ENCODE results near the gene PSORS1C2. TPM values are rescaled to one million over a fixed set of nuclear protein-coding genes. Genes with fewer than 3 reads are reported as not detected.

PSORS1C2 gene
- total RNA-seq, 1 experiment from 2014 or later, result not detected

- Histone ChIP-seq H3K27ac (ENCODE audit: low read length) (no peak overlapping the region), H3K4me2 (ENCODE audit: low read depth, low read length, poor library complexity, severe bottlenecking) (no peak overlapping the region), H3K4me1 (ENCODE audit: low read length) (no peaks in the 10 kb centered on the region), H3K4me3 (ENCODE audit: low read length) (no peak overlapping the region), H3K27me3 (ENCODE audit: low read length) (no peaks in the 10 kb centered on the region), H3K36me3 (ENCODE audit: insufficient read depth, low read length) (no peaks in the 10 kb centered on the region), H3K9ac (ENCODE audit: low read length) (no peak overlapping the region), H4K20me1 (ENCODE audit: insufficient read depth, low read depth, low read length) (no peaks in the 10 kb centered on the region), H3K79me2 (ENCODE audit: low read length) (no peaks in the 10 kb centered on the region), H2AFZ (ENCODE audit: low read length) (no peak overlapping the region), H3K9me3 (ENCODE audit: low read length) (no peaks in the 10 kb centered on the region), H3K9me2 (replicated peaks; ENCODE audit: insufficient read depth, low read length) (no peaks in the 10 kb centered on the region)
- no peak for DNase-seq
These were observed 39.5 kb upstream of the PSORS1C2 start for GRCh38 chr6:31178143-31179041.

GRCh38 chr6:31175971-31176370 is 37.1 kb upstream of the PSORS1C2 start:
- Histone ChIP-seq H3K27ac (ENCODE audit: low read length) (no peak overlapping the region), H3K9me3 (ENCODE audit: low read length) (no peaks in the 10 kb centered on the region), H3K4me1 (ENCODE audit: low read length) (no peaks in the 10 kb centered on the region), H2AFZ (ENCODE audit: low read length) (no peak overlapping the region), H3K36me3 (ENCODE audit: insufficient read depth, low read length) (no peaks in the 10 kb centered on the region), H3K9ac (ENCODE audit: low read length) (no peak overlapping the region), H3K4me2 (ENCODE audit: low read depth, low read length, poor library complexity, severe bottlenecking) (no peak overlapping the region), H3K79me2 (ENCODE audit: low read length) (no peaks in the 10 kb centered on the region), H4K20me1 (ENCODE audit: insufficient read depth, low read depth, low read length) (no peaks in the 10 kb centered on the region), H3K9me2 (replicated peaks; ENCODE audit: insufficient read depth, low read length) (no peaks in the 10 kb centered on the region), H3K27me3 (ENCODE audit: low read length) (no peaks in the 10 kb centered on the region), H3K4me3 (ENCODE audit: low read length) (no peak overlapping the region)
- DNase-seq, result no peak

GRCh38 chr6:31174378-31174777 is 35.5 kb upstream of the PSORS1C2 start:
- Histone ChIP-seq H3K9ac (ENCODE audit: low read length) (no peak overlapping the region), H4K20me1 (ENCODE audit: insufficient read depth, low read depth, low read length) (no peaks in the 10 kb centered on the region), H3K4me2 (ENCODE audit: low read depth, low read length, poor library complexity, severe bottlenecking) (no peak overlapping the region), H3K4me1 (ENCODE audit: low read length) (no peaks in the 10 kb centered on the region), H2AFZ (ENCODE audit: low read length) (no peak overlapping the region), H3K36me3 (ENCODE audit: insufficient read depth, low read length) (no peaks in the 10 kb centered on the region), H3K79me2 (ENCODE audit: low read length) (no peaks in the 10 kb centered on the region), H3K27ac (ENCODE audit: low read length) (no peak overlapping the region), H3K27me3 (ENCODE audit: low read length) (no peaks in the 10 kb centered on the region), H3K9me2 (replicated peaks; ENCODE audit: insufficient read depth, low read length) (no peaks in the 10 kb centered on the region), H3K9me3 (ENCODE audit: low read length) (no peaks in the 10 kb centered on the region), H3K4me3 (ENCODE audit: low read length) (no peak overlapping the region)
- DNase-seq, result no peak

GRCh38 chr6:31173406-31173805 is 34.5 kb upstream of the PSORS1C2 start:
- Histone ChIP-seq H3K9me2 (replicated peaks; ENCODE audit: insufficient read depth, low read length) (no peaks in the 10 kb centered on the region), H3K9ac (ENCODE audit: low read length) (no peak overlapping the region), H3K27ac (ENCODE audit: low read length) (no peak overlapping the region), H3K9me3 (ENCODE audit: low read length) (no peaks in the 10 kb centered on the region), H3K4me3 (ENCODE audit: low read length) (no peak overlapping the region), H4K20me1 (ENCODE audit: insufficient read depth, low read depth, low read length) (no peaks in the 10 kb centered on the region), H3K79me2 (ENCODE audit: low read length) (no peaks in the 10 kb centered on the region), H2AFZ (ENCODE audit: low read length) (no peak overlapping the region), H3K4me1 (ENCODE audit: low read length) (no peaks in the 10 kb centered on the region), H3K27me3 (ENCODE audit: low read length) (no peaks in the 10 kb centered on the region), H3K36me3 (ENCODE audit: insufficient read depth, low read length) (no peaks in the 10 kb centered on the region), H3K4me2 (ENCODE audit: low read depth, low read length, poor library complexity, severe bottlenecking) (no peak overlapping the region)
- no peak for DNase-seq

GRCh38 chr6:31172973-31173384 is 34.1 kb upstream of the PSORS1C2 start:
- H3K9ac ChIP-seq (ENCODE audit: low read length), result no peak overlapping the region
- no peak for DNase-seq
- no peak overlapping the region for H2AFZ ChIP-seq (ENCODE audit: low read length)
- H3K4me3 ChIP-seq (ENCODE audit: low read length), result no peak overlapping the region
- no peaks in the 10 kb centered on the region for H3K4me1 ChIP-seq (ENCODE audit: low read length)
- H4K20me1 ChIP-seq (ENCODE audit: insufficient read depth, low read depth, low read length), result no peaks in the 10 kb centered on the region
- H3K9me3 ChIP-seq (ENCODE audit: low read length), result no peaks in the 10 kb centered on the region
- no peak overlapping the region for H3K4me2 ChIP-seq (ENCODE audit: low read depth, low read length, poor library complexity, severe bottlenecking)
- H3K79me2 ChIP-seq (ENCODE audit: low read length), result no peaks in the 10 kb centered on the region
- no peak overlapping the region for H3K27ac ChIP-seq (ENCODE audit: low read length)
- H3K27me3 ChIP-seq (ENCODE audit: low read length), result no peaks in the 10 kb centered on the region
- no peaks in the 10 kb centered on the region for H3K9me2 ChIP-seq (replicated peaks; ENCODE audit: insufficient read depth, low read length)
- no peaks in the 10 kb centered on the region for H3K36me3 ChIP-seq (ENCODE audit: insufficient read depth, low read length)

GRCh38 chr6:31171931-31172905 is 33.4 kb upstream of the PSORS1C2 start:
- Histone ChIP-seq H2AFZ (ENCODE audit: low read length) (no peak overlapping the region), H3K4me2 (ENCODE audit: low read depth, low read length, poor library complexity, severe bottlenecking) (no peak overlapping the region), H3K27ac (ENCODE audit: low read length) (no peak overlapping the region), H4K20me1 (ENCODE audit: insufficient read depth, low read depth, low read length) (no peaks in the 10 kb centered on the region), H3K27me3 (ENCODE audit: low read length) (no peaks in the 10 kb centered on the region), H3K9me2 (replicated peaks; ENCODE audit: insufficient read depth, low read length) (no peaks in the 10 kb centered on the region), H3K79me2 (ENCODE audit: low read length) (no peaks in the 10 kb centered on the region), H3K9ac (ENCODE audit: low read length) (no peak overlapping the region), H3K4me3 (ENCODE audit: low read length) (no peak overlapping the region), H3K36me3 (ENCODE audit: insufficient read depth, low read length) (no peaks in the 10 kb centered on the region), H3K9me3 (ENCODE audit: low read length) (no peaks in the 10 kb centered on the region), H3K4me1 (ENCODE audit: low read length) (no peaks in the 10 kb centered on the region)
- DNase-seq, result no peak

- Histone ChIP-seq H3K9me3 (ENCODE audit: low read length) (no peaks in the 10 kb centered on the region), H3K4me1 (ENCODE audit: low read length) (no peaks in the 10 kb centered on the region), H3K4me3 (ENCODE audit: low read length) (no peak overlapping the region), H3K27ac (ENCODE audit: low read length) (no peak overlapping the region), H2AFZ (ENCODE audit: low read length) (no peak overlapping the region), H3K9ac (ENCODE audit: low read length) (no peak overlapping the region), H4K20me1 (ENCODE audit: insufficient read depth, low read depth, low read length) (no peaks in the 10 kb centered on the region), H3K36me3 (ENCODE audit: insufficient read depth, low read length) (no peaks in the 10 kb centered on the region), H3K79me2 (ENCODE audit: low read length) (no peaks in the 10 kb centered on the region), H3K4me2 (ENCODE audit: low read depth, low read length, poor library complexity, severe bottlenecking) (no peak overlapping the region), H3K9me2 (replicated peaks; ENCODE audit: insufficient read depth, low read length) (no peaks in the 10 kb centered on the region), H3K27me3 (ENCODE audit: low read length) (no peaks in the 10 kb centered on the region)
- DNase-seq, result no peak
These were observed 32.3 kb upstream of the PSORS1C2 start for GRCh38 chr6:31170987-31171671.

- no peak within 1 kb of the TSS for H3K27ac ChIP-seq (ENCODE audit: low read length)
- H3K36me3 ChIP-seq (ENCODE audit: insufficient read depth, low read length), result no peaks in the 10 kb centered on the region
- no peak for DNase-seq
- H3K9ac ChIP-seq (ENCODE audit: low read length), result no peak within 1 kb of the TSS
- H3K4me2 ChIP-seq (ENCODE audit: low read depth, low read length, poor library complexity, severe bottlenecking), result no peak within 1 kb of the TSS
- H3K9me3 ChIP-seq (ENCODE audit: low read length), result no peaks in the 10 kb centered on the region
- H4K20me1 ChIP-seq (ENCODE audit: insufficient read depth, low read depth, low read length), result no peaks in the 10 kb centered on the region
- H3K79me2 ChIP-seq (ENCODE audit: low read length), result no peaks in the 10 kb centered on the region
- no peaks in the 10 kb centered on the region for H3K27me3 ChIP-seq (ENCODE audit: low read length)
- H3K4me1 ChIP-seq (ENCODE audit: low read length), result peaks cover 3% of the 10 kb centered on the region
- no peak within 1 kb of the TSS for H2AFZ ChIP-seq (ENCODE audit: low read length)
- no peaks in the 10 kb centered on the region for H3K9me2 ChIP-seq (replicated peaks; ENCODE audit: insufficient read depth, low read length)
- H3K4me3 ChIP-seq (ENCODE audit: low read length), result no peak within 1 kb of the TSS
These were observed 31.7 kb upstream of the PSORS1C2 start, which contains the start of gene POU5F1 for GRCh38 chr6:31170600-31170881. Gene POU5F1 (minus strand): TSS chr6:31170682. CDS start chr6:31170620, 62 bp downstream.

Data from Karpas-422 (cell line).